GM19395 (cell line): ENCODE results near the gene ACTRT2.

ENCODE experiments used
- ATAC-seq: cut with Tn5 transposase; IDR thresholded peaks from one replicate; pipeline ENCODE4 v1.9.1; 2021; ENCODE audit warnings: mild to moderate bottlenecking, moderate library complexity; ENCODE audit not compliant: unreplicated experiment

ACTRT2 gene

GRCh38 chr1:3052501-3052900, 31.2 kb downstream of the ACTRT2 start:
- ATAC-seq, result no peak

GRCh38 chr1:3053366-3053980, 32.2 kb downstream of the ACTRT2 start:
- no peak for ATAC-seq

- ATAC-seq, result no peak
These were observed 32.7 kb downstream of the ACTRT2 start for GRCh38 chr1:3053986-3054385.

- ATAC-seq, result no peak
These were observed 33.2 kb downstream of the ACTRT2 start for GRCh38 chr1:3054474-3054873.

DNA sequence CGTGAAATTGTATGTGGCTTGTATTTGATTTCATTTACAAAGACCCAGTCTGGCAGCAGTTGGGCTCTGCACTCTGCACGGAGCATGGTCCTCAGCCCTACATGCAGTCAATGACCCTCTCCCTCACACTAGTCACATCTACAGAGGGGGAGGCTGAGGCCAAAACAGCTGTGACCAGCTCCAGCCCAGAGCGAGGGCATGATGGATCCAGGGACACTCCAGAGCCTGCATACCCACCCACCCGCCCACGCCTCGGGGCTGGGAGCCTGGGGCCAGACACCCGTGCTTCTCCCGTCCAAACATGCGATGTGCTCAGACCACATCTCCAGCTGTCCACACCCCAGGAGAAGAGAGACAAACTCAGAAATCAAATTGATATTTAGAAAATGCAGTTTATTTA, 33.8 kb downstream of the ACTRT2 start:
- ATAC-seq, result no peak

DNA sequence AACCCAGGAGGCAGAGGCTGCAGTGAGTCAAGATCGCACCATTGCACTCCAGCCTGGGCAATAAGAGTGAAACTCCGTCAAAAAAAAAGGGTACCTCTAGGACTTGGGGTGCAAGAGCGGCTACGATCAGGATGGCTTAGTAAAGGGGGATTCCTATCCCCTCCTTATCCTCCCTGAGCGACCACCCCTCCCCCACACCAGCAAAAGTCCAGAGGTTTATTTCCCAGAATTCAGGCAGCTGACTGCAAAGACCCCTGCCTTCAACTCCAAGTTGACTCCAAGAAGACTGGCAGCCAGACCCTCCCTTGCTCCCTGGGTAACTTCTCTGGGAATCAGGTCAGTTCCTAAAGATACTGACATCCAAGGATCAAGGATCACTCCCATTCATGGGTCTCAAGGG, 35.4 kb downstream of the ACTRT2 start:
- no peak for ATAC-seq

GRCh38 chr1:3058263-3059030, 37.2 kb downstream of the ACTRT2 start:
- no peak for ATAC-seq

DNA sequence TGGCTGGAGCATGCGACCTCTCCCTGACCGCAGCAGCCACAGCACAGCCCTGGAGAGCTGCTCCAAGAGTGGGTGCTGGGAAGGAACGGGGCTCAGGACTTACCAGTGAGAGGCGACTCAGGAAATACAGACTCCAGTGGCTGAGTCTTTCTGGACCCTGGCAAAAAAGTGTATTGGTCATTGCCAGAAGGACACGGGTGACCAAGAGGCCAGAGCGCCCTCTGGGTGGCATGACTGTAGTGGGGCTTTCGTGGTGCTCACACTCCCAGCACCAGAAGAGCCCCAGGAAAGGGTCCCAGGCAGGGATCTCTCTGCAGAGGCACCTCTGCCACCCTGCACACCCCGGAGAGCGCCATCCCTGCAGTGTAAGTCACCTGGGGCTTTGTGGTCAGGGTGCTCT, 38.9 kb downstream of the ACTRT2 start:
- ATAC-seq, result no peak

DNA sequence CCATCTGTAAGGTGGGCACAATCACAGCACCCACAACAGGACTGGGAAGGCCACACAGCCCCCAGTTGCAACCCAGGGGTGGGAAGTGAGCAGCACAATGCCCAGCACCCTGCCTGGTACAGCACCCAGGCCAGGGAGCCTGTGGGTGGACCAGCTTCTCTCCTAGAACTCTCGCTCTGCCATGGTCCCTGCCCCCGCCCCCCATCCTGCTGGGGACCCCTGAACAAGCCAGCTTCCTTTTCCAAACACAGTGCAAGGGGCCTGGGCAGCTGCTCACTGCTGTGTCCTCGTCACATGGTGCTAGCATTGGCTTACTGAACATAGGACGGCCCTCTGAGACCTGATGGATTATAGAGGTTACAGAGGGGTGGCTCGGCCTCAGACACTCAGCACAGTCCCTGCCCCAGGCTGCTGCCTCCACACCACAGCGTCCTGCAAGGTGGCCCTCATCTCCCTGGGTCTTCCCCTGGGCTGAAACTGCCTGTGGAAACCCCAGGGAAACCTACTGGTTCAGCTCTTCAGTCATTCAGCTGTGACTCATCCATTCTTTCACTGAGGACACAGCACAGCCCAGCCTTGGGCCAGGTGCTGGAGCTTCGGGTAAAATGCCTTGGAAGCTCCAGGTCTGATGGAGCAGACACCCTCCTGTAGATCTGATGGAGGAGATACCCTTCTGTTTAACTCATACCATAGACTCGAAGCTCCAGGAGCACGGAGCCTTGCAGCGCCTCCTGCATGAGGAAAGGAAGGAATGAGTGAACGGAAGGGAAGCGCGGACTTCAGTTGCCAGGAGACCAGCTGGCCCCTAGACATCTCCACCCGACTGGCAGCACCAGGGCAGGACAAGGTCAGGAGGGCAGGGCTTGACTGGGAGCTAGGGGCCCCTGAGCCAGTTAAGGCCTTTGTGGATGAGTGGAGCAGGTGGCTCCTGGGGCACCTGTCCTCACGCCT, 39.6 kb downstream of the ACTRT2 start:
- no peak for ATAC-seq

GRCh38 chr1:3061566-3061965, 40.3 kb downstream of the ACTRT2 start:
- ATAC-seq, result no peak

DNA sequence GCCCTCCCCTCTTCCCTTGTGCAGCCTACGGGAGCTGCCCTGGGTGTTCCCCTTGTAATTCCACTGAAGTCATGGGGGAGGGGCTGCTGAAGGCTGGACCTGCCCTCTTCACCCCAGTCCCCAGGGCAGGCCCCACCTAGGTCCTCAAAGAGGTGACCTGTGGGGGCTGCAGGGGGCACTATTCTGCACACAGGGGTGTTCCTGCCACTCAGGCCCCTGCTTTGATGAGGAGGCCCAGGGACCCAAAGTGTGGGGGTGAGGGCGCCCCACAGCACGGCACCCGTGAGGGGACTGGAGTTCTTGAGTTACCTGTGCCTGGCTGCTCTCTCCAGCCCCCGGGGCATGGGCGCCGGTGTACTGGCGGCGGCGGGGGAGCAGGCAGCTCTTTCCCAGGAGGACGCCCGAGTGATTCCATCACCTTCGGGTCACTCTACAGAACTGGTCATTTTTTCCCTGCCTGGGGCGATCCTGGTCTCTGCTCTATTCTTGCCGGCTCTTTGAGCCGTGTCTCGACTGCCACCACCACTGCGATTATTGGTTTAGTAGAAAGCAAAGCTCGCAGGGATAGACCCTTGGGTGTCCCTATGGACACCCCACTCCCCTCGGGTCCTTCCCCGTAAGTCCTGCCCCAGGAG, 40.8 kb downstream of the ACTRT2 start:
- ATAC-seq, result no peak

DNA sequence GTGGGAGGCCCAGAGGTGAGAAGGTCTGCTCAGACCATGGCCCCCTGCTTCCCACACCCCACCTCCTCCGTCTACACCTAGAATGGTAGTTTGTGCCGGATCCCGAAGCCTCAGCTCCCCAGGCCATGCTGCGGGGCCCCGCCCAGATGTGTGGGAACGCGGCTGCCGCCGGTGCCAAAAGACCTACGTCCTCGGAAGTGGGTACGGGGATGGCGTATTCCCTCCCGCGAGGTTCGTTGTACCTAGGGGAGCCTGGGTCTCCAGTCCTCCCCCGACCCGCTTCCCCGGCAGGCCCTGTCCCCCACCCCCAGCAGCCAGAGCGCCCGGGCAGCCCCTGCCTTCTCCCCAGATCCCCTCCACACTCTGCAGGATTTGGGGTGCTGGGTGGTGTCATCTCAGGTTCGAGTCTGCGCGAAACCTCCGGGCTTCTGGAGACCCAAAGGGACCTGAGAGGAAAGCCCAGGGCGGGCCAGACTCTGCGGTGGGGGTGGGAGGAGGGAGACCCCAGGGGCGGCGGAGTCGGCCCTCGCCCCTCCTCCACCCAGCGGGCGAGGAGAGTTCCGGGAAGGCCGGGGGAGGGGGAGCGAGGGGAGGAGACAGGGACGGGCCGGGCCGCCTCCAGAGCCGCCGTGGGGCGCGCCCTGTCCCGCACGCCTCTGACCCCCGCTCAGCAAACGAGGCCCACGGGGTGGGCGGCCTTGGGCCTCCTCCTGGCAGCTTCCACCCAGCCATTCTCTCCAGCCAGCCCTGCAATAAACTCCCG, 41.5 kb downstream of the ACTRT2 start:
- no peak for ATAC-seq

- ATAC-seq, result no peak
These were observed 42.4 kb downstream of the ACTRT2 start for GRCh38 chr1:3063379-3064295.

- no peak for ATAC-seq
These were observed 43.1 kb downstream of the ACTRT2 start for GRCh38 chr1:3064296-3064850.

GRCh38 chr1:3064901-3065300, 43.6 kb downstream of the ACTRT2 start:
- no peak for ATAC-seq

DNA sequence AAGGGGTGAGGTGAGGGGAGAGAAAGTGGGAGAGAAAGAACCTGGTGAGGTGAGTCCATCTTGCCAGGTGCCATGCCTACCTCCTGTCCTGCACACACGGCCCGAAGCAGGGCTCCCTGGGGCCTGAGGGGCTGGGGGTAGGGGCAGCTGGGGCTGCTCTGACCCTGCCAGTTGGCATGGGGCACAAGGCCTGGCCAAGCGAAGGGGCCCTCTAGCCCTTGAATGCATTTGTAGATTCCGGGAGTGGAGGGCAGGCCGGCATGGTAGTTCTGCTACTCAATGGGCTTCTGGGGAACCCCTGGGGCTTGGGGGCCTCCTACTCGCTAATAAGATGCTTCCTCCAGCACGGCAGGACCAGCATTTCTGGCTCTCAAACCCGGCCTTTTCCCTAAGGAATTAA, 44.1 kb downstream of the ACTRT2 start:
- ATAC-seq, result no peak

DNA sequence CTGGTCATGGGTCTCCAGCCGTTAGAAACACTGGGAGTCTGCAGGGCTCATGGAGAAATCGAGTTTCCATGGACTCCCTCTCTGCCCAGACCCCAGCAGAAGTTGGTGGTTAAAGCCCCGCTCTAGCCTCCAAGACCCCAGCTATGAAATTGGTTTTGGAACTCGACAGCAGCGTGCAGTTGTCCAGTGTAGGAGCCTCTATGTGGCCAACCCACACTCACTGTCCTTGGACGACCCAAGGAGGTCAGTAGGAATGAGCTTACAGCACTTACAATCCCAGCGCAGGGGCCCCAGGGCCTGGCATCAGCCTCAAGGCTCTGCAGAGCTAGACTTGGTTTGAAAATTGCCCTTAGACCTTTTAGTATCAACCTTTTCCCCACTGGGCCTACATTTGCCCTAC, 44.5 kb downstream of the ACTRT2 start:
- ATAC-seq, result no peak

- no peak for ATAC-seq
These were observed 45.0 kb downstream of the ACTRT2 start for GRCh38 chr1:3066250-3066711.

DNA sequence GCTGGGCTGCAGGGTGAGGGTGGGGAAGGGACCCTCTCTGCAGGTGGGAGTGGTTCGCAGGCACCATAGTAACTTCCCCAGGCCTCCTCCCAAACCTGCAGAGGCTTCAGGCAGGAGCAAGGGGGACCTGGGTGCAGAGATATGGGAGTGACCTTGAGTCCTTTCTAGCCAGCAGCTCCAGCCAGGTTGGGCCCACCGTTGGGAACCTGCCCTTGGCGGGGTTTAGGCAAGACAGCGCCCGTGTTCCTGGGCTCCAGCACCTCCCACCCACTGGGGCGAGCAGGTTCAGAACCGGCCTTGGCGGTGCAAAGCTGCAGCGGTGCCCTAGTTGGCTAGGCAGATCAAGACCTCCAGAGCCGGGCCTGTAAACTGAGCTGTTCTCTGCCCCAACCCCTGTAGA, 45.6 kb downstream of the ACTRT2 start:
- ATAC-seq, result no peak
